ENCODE measurements around the gene MAP1B.

DNA sequence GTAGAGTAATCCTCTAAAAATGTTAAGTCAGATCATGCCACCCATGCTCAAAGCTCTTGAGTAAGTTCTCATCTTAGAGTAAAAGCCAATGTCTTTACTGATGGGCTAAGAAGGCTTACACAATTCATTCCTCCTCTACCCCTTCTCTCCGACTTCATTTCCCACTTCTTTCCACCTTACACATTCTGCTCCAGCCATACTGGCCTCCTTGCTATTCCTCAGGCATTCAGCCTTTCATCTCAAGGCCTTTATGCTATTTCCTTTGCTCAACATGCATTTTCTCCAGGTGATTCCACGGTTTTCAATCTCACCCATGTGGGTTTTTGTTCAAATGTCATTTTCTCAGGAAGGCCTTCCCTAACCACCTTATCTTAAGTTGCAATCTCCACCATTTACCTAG, 104.9 kb downstream of the MAP1B start:
- TF ChIP-seq, protein P1, sequence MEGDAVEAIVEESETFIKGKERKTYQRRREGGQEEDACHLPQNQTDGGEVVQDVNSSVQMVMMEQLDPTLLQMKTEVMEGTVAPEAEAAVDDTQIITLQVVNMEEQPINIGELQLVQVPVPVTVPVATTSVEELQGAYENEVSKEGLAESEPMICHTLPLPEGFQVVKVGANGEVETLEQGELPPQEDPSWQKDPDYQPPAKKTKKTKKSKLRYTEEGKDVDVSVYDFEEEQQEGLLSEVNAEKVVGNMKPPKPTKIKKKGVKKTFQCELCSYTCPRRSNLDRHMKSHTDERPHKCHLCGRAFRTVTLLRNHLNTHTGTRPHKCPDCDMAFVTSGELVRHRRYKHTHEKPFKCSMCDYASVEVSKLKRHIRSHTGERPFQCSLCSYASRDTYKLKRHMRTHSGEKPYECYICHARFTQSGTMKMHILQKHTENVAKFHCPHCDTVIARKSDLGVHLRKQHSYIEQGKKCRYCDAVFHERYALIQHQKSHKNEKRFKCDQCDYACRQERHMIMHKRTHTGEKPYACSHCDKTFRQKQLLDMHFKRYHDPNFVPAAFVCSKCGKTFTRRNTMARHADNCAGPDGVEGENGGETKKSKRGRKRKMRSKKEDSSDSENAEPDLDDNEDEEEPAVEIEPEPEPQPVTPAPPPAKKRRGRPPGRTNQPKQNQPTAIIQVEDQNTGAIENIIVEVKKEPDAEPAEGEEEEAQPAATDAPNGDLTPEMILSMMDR (IDR thresholded peaks at IDR 0.05), result no peak
- no peak for TF ChIP-seq POLR2A (IDR thresholded peaks at IDR 0.05)
